ENCODE data around the gene IL13RA1. TPM values are rescaled to one million over a fixed set of nuclear protein-coding genes. Genes with fewer than 3 reads are reported as not detected.

Gene IL13RA1
- total and polyA plus RNA-seq, 10 of the 15 experiments (the other 5 are each of a cell fraction or from before 2014, with no cell fraction given): 2.3 to 14.2 (median 8.4) TPM

DNA sequence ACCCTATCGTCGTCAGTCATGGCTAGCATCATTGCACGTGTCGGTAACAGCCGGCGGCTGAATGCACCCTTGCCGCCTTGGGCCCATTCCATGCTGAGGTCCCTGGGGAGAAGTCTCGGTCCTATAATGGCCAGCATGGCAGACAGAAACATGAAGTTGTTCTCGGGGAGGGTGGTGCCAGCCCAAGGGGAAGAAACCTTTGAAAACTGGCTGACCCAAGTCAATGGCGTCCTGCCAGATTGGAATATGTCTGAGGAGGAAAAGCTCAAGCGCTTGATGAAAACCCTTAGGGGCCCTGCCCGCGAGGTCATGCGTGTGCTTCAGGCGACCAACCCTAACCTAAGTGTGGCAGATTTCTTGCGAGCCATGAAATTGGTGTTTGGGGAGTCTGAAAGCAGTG is 97.8 kb downstream of the IL13RA1 start (continued):
- TF ChIP-seq BACH1 (IDR thresholded peaks at IDR 0.05; ENCODE audit: borderline replicate concordance) (no peak), ZZZ3 (IDR thresholded peaks at IDR 0.05; ENCODE audit: control insufficient read depth, insufficient read length, low read depth) (no peak), NFYB (IDR thresholded peaks at IDR 0.05; ENCODE audit: insufficient read depth, low read depth, low read length) (no peak), ASH2L (IDR thresholded peaks at IDR 0.05; ENCODE audit: borderline replicate concordance, low read depth) (no peak)
- TF ChIP-seq, protein P1, sequence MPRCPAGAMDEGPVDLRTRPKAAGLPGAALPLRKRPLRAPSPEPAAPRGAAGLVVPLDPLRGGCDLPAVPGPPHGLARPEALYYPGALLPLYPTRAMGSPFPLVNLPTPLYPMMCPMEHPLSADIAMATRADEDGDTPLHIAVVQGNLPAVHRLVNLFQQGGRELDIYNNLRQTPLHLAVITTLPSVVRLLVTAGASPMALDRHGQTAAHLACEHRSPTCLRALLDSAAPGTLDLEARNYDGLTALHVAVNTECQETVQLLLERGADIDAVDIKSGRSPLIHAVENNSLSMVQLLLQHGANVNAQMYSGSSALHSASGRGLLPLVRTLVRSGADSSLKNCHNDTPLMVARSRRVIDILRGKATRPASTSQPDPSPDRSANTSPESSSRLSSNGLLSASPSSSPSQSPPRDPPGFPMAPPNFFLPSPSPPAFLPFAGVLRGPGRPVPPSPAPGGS (IDR thresholded peaks at IDR 0.05; ENCODE audit: borderline replicate concordance, insufficient read depth, low read depth, low read length, poor library complexity, severe bottlenecking): no peak
- TF ChIP-seq, protein P2, sequence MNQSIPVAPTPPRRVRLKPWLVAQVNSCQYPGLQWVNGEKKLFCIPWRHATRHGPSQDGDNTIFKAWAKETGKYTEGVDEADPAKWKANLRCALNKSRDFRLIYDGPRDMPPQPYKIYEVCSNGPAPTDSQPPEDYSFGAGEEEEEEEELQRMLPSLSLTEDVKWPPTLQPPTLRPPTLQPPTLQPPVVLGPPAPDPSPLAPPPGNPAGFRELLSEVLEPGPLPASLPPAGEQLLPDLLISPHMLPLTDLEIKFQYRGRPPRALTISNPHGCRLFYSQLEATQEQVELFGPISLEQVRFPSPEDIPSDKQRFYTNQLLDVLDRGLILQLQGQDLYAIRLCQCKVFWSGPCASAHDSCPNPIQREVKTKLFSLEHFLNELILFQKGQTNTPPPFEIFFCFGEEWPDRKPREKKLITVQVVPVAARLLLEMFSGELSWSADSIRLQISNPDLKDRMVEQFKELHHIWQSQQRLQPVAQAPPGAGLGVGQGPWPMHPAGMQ (IDR thresholded peaks at IDR 0.05; ENCODE audit: borderline replicate concordance): no peak

DNA sequence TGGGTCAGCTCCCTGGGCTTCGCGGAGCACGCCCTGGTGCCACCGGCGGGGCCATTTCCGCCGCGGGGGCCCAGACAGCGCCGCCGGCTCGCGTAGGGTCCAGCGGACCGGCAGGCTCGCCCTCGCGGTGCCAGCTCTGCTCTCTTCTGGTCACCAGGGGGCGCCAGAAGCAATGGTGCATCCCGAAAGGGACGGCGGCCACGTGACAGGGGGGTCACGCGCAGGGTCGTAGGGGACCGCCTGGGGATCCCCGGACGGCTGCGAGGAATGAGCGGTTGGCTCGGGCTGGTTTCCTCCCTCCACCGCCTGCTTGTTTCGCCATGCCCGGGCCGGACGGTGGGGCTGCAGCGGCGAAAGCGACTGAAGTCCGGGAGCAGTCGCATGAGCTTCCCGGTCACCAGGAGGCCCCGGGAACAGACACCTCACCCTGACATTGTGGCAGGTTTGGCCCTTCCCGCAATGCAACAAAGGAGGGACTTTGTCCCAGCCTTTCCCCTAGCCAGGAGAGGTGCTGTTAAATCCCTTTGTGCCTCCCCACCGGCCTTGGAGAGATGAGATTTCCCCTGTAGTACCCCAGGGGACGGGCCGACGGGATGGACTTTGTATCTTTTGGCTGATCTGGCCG is 112.0 kb downstream of the IL13RA1 start:
- intact Hi-C loops (cut with micrococcal nuclease; ENCODE audit: unreplicated experiment): no loop called here
- no peaks in the 10 kb centered on the region for H3K27me3 ChIP-seq (replicated peaks in 1 of 2; ENCODE audit: control insufficient read depth in 2 of 2, insufficient read depth in 2 of 2, low read length in 1 of 2)
- no peak for FAIRE-seq
- H3K9me3 ChIP-seq (replicated peaks; ENCODE audit: control insufficient read depth, insufficient read depth, low read length): no peaks in the 10 kb centered on the region
- no peaks in the 10 kb centered on the region for H3K79me2 ChIP-seq (ENCODE audit: control insufficient read depth, insufficient read depth, low read length)
- no peaks in the 10 kb centered on the region for H3K4me1 ChIP-seq (ENCODE audit: control insufficient read depth, insufficient read depth, low read length)
- in situ Hi-C loops (cut with MboI): no loop called here
- no peak overlapping the region for H3K4me3 ChIP-seq
- no TSS peak for BruUV-seq (replicated peaks)
- no peak overlapping the region for H3K4me2 ChIP-seq (ENCODE audit: control insufficient read depth, insufficient read depth)
- no peaks in the 10 kb centered on the region for H3K36me3 ChIP-seq (ENCODE audit: control insufficient read depth in 2 of 2, insufficient read depth in 2 of 2, low read length in 1 of 2)
- POLR2A ChIA-PET: no interaction called here
- CTCF ChIA-PET: interaction anchor here (0.8 to 1.6 kb wide), 7 partner anchors 8 to 244 kb away, joined by 3 to 6 read pairs (median 3); partner anchors contain the start of gene ZCCHC12
- no peaks in the 10 kb centered on the region for H4K20me1 ChIP-seq (ENCODE audit: control insufficient read depth, insufficient read depth)
- H3K27ac ChIP-seq (ENCODE audit: control insufficient read depth, insufficient read depth): no peak overlapping the region
- ATAC-seq: peak; percentile 46
- no peak overlapping the region; the same call in 1 of the 2 replicates for H2AFZ ChIP-seq (ENCODE audit: control insufficient read depth, low read depth, low read length)
- WGBS (ENCODE audit: insufficient coverage, insufficient replicate concordance, low lambda C conversion rate, missing lambda C conversion rate): 35% methylated on average over 37 of the region's 50 CpGs
- no peak for DNase-seq (ENCODE audit: low read depth, low spot score)
- RAD21 ChIA-PET (ENCODE audit: unreplicated experiment): interaction anchor here (0.5 kb wide), 1 partner anchor 283 kb away, joined by 3 read pairs; no protein-coding TSS in a partner anchor
- H3K9ac ChIP-seq (ENCODE audit: control insufficient read depth, insufficient read depth, low read length): no peak overlapping the region
- SMC1A ChIA-PET (ENCODE audit: uncharacterized antibody, unreplicated experiment): interaction anchor here (0.5 to 1.4 kb wide), 2 partner anchors 10 to 137 kb away, joined by 3 to 7 read pairs; no protein-coding TSS in a partner anchor
- TF ChIP-seq NR2C1 (IDR thresholded peaks at IDR 0.05): no peak
- TF ChIP-seq ATF7 (IDR thresholded peaks at IDR 0.05; ENCODE audit: low read depth): no peak
- no peak for TF ChIP-seq PKNOX1 (IDR thresholded peaks at IDR 0.05)
- no peak for TF ChIP-seq CHD2 (IDR thresholded peaks at IDR 0.05; ENCODE audit: borderline replicate concordance, low read depth, low read length)
- no peak for TF ChIP-seq SUZ12 (IDR thresholded peaks at IDR 0.05; ENCODE audit: unreplicated experiment)
- peak; percentile 26 to 37 (median 35); a peak in 4 of 6 replicates for TF ChIP-seq CTCF (IDR thresholded peaks at IDR 0.05 in 2 of 3, conservative IDR thresholded peaks at IDR 0.05 in 1 of 3; ENCODE audit: control insufficient read depth in 2 of 3, extremely low read depth in 1 of 3, insufficient read depth in 1 of 3, low read depth in 3 of 3, low read length in 3 of 3)
